ENCODE measurements around the gene LPIN1.
"Not testable (repeated sequence)": the region's sequence is repeated elsewhere in the genome, so short reads cannot be mapped to it uniquely, and the experiment has no call there.

Gene LPIN1

GRCh38 chr2:11819235-11819729 lies 72.8 kb downstream of the LPIN1 start:
- TF ChIP-seq CTCF (conservative IDR thresholded peaks at IDR 0.05; ENCODE audit: low read depth, low read length): no peak
- H3K4me3 ChIP-seq (ENCODE audit: low read length): no peak overlapping the region
- DNase-seq (ENCODE audit: low read depth): no peak

GRCh38 chr2:11820650-11821049 lies 74.2 kb downstream of the LPIN1 start:
- H3K4me3 ChIP-seq (ENCODE audit: low read length): no peak overlapping the region
- TF ChIP-seq CTCF (conservative IDR thresholded peaks at IDR 0.05; ENCODE audit: low read depth, low read length): no peak
- no peak for DNase-seq (ENCODE audit: low read depth)

- no peak overlapping the region for H3K4me3 ChIP-seq (ENCODE audit: low read length)
- no peak for TF ChIP-seq CTCF (conservative IDR thresholded peaks at IDR 0.05; ENCODE audit: low read depth, low read length)
- no peak for DNase-seq (ENCODE audit: low read depth)
Measured at GRCh38 chr2:11821705-11822104, 75.3 kb downstream of the LPIN1 start.

- not testable (repeated sequence) for DNase-seq (ENCODE audit: low read depth); H3K4me3 ChIP-seq (ENCODE audit: low read length)
Measured at GRCh38 chr2:11822359-11822745, 75.9 kb downstream of the LPIN1 start.

- TF ChIP-seq CTCF (conservative IDR thresholded peaks at IDR 0.05; ENCODE audit: low read depth, low read length): no peak
- H3K4me3 ChIP-seq (ENCODE audit: low read length): no peak overlapping the region
- peak; percentile 33 for DNase-seq (ENCODE audit: low read depth)
Measured at GRCh38 chr2:11822746-11823451, 76.5 kb downstream of the LPIN1 start.

GRCh38 chr2:11824901-11825828 lies 78.7 kb downstream of the LPIN1 start:
- H3K4me3 ChIP-seq (ENCODE audit: low read length): no peak overlapping the region
- TF ChIP-seq CTCF (conservative IDR thresholded peaks at IDR 0.05; ENCODE audit: low read depth, low read length): no peak
- DNase-seq (ENCODE audit: low read depth): no peak

- TF ChIP-seq CTCF (conservative IDR thresholded peaks at IDR 0.05; ENCODE audit: low read depth, low read length): no peak
- DNase-seq (ENCODE audit: low read depth): no peak
- H3K4me3 ChIP-seq (ENCODE audit: low read length): no peak overlapping the region
Measured at GRCh38 chr2:11827547-11827946, 81.1 kb downstream of the LPIN1 start.
